Activated T-helper 2 cell treated with anti-CD3 and anti-CD28 coated beads, Interferon-gamma antibody, Interleukin-2, Interleukin-4, amounts not matched to agents 10 μg/mL and 5 μg/mL and 100 μg/mL, durations not matched to agents 14 hours and 24 hours and 36 hours (primary cell): ENCODE data around the gene CLEC18A. TPM values are rescaled to one million over a fixed set of nuclear protein-coding genes. Genes with fewer than 3 reads are reported as not detected.

ENCODE experiments used
- DNase-seq: peaks from one replicate; pipeline ENCODE4 v3.0.0; 2021; ENCODE audit warnings: low spot score
- H3K27ac Mint-ChIP-seq: one replicate; pipeline ENCODE4 v1.8.0; 2021; ENCODE audit warnings: mixed read lengths
- H3K27me3 Mint-ChIP-seq: one replicate; pipeline ENCODE4 v1.8.0; 2021; ENCODE audit warnings: low read depth, mixed read lengths
- H3K36me3 Mint-ChIP-seq: one replicate; pipeline ENCODE4 v1.8.0; 2021; ENCODE audit warnings: low read depth, mixed read lengths
- H3K4me1 Mint-ChIP-seq: one replicate; pipeline ENCODE4 v1.8.0; 2021; ENCODE audit warnings: low read depth, mixed read lengths
- H3K4me3 Mint-ChIP-seq: one replicate; pipeline ENCODE4 v1.8.0; 2021; ENCODE audit warnings: low read depth, mild to moderate bottlenecking, moderate library complexity, mixed read lengths
- H3K9me3 Mint-ChIP-seq: one replicate; pipeline ENCODE4 v1.8.0; 2021; ENCODE audit warnings: mixed read lengths
- intact Hi-C: fragments of 100-400 bp; cut with micrococcal nuclease; formaldehyde crosslinking; loops from one replicate; pipeline ENCODE4 v1.15.1; 2023
- total RNA-seq: library from RNA; stranded (reverse); gene quantifications from 2 replicates; pipeline ENCODE4 v1.2.3, GENCODE V29; 2022

Gene CLEC18A
- total RNA-seq, 1 donor from 2014 or later: 0.43 TPM

GRCh38 chr16:69934044-69934443 lies 17.1 kb upstream of the CLEC18A start:
- no peaks in the 10 kb centered on the region for H3K9me3 Mint-ChIP-seq
- H3K4me1 Mint-ChIP-seq: no peaks in the 10 kb centered on the region
- DNase-seq: no peak
- peaks cover 33% of the 10 kb centered on the region for H3K36me3 Mint-ChIP-seq
- no peaks in the 10 kb centered on the region for H3K27me3 Mint-ChIP-seq
- H3K27ac Mint-ChIP-seq: no peak overlapping the region
- intact Hi-C loops: no loop called here
- no peak overlapping the region for H3K4me3 Mint-ChIP-seq

DNA sequence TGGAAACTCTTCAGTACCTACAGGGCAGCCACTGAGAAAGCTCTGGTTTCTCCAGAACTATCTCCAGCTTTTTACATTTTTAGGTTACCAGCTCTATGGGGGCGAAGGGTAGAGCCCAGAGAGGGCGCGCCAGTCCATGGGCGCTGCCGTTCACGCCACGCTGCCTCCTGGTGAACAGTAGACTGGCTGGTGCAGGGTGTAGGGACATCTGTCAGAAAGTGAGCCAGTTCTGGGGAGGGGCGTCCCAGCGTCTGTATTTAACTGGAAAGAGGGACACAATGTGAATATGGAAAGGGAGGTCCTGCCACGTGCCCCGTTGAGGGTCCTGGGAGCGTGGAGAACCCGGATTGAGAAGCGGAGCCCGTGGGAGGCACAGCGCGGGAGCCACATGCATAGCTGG lies 16.4 kb upstream of the CLEC18A start:
- intact Hi-C loops: no loop called here
- DNase-seq: no peak
- Mint-ChIP-seq H3K9me3 (no peaks in the 10 kb centered on the region), H3K27me3 (no peaks in the 10 kb centered on the region), H3K27ac (no peak overlapping the region), H3K4me1 (no peaks in the 10 kb centered on the region), H3K36me3 (peaks cover 33% of the 10 kb centered on the region), H3K4me3 (no peak overlapping the region)

GRCh38 chr16:69935278-69935711 lies 15.8 kb upstream of the CLEC18A start:
- Mint-ChIP-seq H3K27me3 (no peaks in the 10 kb centered on the region), H3K36me3 (peaks cover 31% of the 10 kb centered on the region), H3K4me1 (no peaks in the 10 kb centered on the region), H3K27ac (no peak overlapping the region), H3K4me3 (no peak overlapping the region), H3K9me3 (no peaks in the 10 kb centered on the region)
- no peak for DNase-seq
- intact Hi-C loops: no loop called here

GRCh38 chr16:69935740-69936139 lies 15.4 kb upstream of the CLEC18A start:
- Mint-ChIP-seq H3K9me3 (no peaks in the 10 kb centered on the region), H3K4me1 (no peaks in the 10 kb centered on the region), H3K27me3 (no peaks in the 10 kb centered on the region), H3K36me3 (peaks cover 30% of the 10 kb centered on the region), H3K27ac (no peak overlapping the region), H3K4me3 (no peak overlapping the region)
- no peak for DNase-seq
- intact Hi-C loops: no loop called here

GRCh38 chr16:69936252-69936651 lies 14.9 kb upstream of the CLEC18A start:
- Mint-ChIP-seq H3K27me3 (no peaks in the 10 kb centered on the region), H3K4me3 (no peak overlapping the region), H3K4me1 (no peaks in the 10 kb centered on the region), H3K36me3 (peaks cover 27% of the 10 kb centered on the region), H3K27ac (no peak overlapping the region), H3K9me3 (no peaks in the 10 kb centered on the region)
- intact Hi-C loops: no loop called here
- DNase-seq: no peak

DNA sequence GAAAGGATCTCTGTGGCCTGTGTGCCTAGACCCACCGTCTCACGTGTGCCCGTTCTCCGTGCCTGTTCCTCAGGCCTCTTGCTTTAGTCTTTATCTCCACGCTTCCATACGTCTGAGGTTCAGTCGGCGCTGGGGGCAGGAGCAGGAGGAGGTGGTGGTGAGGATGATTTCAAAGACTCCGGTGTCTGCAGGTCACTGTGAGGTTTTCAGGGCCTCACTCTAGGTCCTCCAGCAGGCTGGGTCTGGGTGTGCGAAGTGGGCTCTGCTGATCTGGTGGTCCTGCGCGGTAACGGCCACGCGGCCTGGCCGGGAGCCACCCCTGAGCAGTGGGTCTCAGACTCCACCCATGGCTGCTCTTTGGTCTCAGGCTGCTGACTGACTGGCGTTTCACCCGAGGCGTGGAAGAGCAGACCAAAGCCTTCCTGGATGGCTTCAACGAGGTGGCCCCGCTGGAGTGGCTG lies 14.4 kb upstream of the CLEC18A start:
- intact Hi-C loops: no loop called here
- Mint-ChIP-seq H3K9me3 (no peaks in the 10 kb centered on the region), H3K27ac (no peak overlapping the region), H3K36me3 (peaks cover 24% of the 10 kb centered on the region), H3K4me1 (no peaks in the 10 kb centered on the region), H3K4me3 (no peak overlapping the region), H3K27me3 (no peaks in the 10 kb centered on the region)
- DNase-seq: no peak

DNA sequence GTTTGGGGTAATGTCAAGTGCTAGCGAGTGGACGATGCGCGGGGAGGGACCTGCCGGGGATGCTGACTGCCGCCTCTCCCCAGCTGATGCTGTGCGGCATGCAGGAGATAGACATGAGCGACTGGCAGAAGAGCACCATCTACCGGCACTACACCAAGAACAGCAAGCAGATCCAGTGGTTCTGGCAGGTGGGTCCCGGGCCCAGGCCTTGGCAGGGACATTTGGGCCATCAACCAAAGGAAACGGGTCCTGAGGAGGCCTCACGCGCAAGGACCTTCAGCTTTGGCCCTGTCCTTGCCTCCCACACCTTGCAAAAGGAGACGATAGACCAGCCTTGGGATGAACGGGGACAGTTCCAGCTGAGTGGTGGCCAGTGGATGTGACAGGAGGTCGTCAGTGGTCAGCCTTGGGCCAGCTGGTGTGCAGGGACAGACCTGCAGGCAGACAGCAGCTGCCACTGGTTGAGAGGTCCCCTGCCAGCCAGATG lies 13.6 kb upstream of the CLEC18A start:
- peaks cover 24% of the 10 kb centered on the region for H3K36me3 Mint-ChIP-seq
- no peaks in the 10 kb centered on the region for H3K27me3 Mint-ChIP-seq
- H3K4me3 Mint-ChIP-seq: no peak overlapping the region
- H3K4me1 Mint-ChIP-seq: no peaks in the 10 kb centered on the region
- DNase-seq: no peak
- intact Hi-C loops: no loop called here
- H3K27ac Mint-ChIP-seq: no peak overlapping the region
- no peaks in the 10 kb centered on the region for H3K9me3 Mint-ChIP-seq

GRCh38 chr16:69938981-69939820 lies 11.9 kb upstream of the CLEC18A start:
- Mint-ChIP-seq H3K27ac (no peak overlapping the region), H3K27me3 (no peaks in the 10 kb centered on the region), H3K36me3 (peaks cover 21% of the 10 kb centered on the region), H3K4me1 (no peaks in the 10 kb centered on the region), H3K4me3 (no peak overlapping the region), H3K9me3 (no peaks in the 10 kb centered on the region)
- intact Hi-C loops: no loop called here
- DNase-seq: no peak

DNA sequence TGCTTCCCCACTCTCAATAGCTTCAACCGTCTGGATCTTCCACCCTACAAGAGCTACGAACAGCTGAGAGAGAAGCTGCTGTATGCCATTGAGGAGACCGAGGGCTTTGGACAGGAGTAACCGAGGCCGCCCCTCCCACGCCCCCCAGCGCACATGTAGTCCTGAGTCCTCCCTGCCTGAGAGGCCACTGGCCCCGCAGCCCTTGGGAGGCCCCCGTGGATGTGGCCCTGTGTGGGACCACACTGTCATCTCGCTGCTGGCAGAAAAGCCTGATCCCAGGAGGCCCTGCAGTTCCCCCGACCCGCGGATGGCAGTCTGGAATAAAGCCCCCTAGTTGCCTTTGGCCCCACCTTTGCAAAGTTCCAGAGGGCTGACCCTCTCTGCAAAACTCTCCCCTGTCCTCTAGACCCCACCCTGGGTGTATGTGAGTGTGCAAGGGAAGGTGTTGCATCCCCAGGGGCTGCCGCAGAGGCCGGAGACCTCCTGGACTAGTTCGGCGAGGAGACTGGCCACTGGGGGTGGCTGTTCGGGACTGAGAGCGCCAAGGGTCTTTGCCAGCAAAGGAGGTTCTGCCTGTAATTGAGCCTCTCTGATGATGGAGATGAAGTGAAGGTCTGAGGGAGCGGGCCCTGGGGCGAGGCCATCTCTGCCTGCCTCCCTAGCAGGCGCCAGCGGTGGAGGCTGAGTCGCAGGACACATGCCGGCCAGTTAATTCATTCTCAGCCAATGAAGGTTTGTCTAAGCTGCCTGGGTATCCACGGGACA lies 11.1 kb upstream of the CLEC18A start:
- intact Hi-C loops: no loop called here
- DNase-seq: no peak
- no peaks in the 10 kb centered on the region for H3K27me3 Mint-ChIP-seq

DNA sequence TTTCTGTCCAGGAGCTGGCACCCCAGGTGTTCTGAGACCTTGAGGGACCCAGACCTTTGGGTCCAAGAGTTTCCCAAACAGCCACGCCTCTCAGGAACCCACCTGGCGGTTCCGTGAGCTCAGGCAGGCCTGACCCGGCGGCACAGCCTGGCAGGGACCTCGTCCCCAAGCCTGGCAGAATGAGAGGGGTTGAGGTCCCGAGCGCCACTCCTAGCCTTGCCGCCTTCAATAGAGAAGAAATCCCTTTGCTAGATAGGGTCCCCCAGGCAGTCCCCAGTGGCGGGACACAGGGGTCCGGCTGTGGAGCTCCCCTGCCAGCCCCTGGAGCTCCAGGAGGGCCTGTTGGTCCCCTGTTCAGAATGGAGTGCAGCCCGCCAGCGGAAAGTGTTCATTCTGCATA lies 10.5 kb upstream of the CLEC18A start:
- H3K9me3 Mint-ChIP-seq: no peaks in the 10 kb centered on the region
- no peak overlapping the region for H3K4me3 Mint-ChIP-seq
- H3K36me3 Mint-ChIP-seq: peaks cover 21% of the 10 kb centered on the region
- H3K27me3 Mint-ChIP-seq: no peaks in the 10 kb centered on the region
- no peak for DNase-seq
- no peaks in the 10 kb centered on the region for H3K4me1 Mint-ChIP-seq
- H3K27ac Mint-ChIP-seq: no peak overlapping the region
- intact Hi-C loops: no loop called here

More for the DNA sequence above, 11.1 kb upstream of the CLEC18A start:
- Mint-ChIP-seq H3K4me3 (no peak overlapping the region), H3K4me1 (no peaks in the 10 kb centered on the region), H3K36me3 (peaks cover 21% of the 10 kb centered on the region), H3K27ac (no peak overlapping the region), H3K9me3 (no peaks in the 10 kb centered on the region)

- no peak for DNase-seq
- intact Hi-C loops: no loop called here
- Mint-ChIP-seq H3K4me3 (no peak overlapping the region), H3K36me3 (peaks cover 15% of the 10 kb centered on the region), H3K4me1 (no peaks in the 10 kb centered on the region), H3K9me3 (no peaks in the 10 kb centered on the region), H3K27ac (no peak overlapping the region), H3K27me3 (no peaks in the 10 kb centered on the region)
Measured at GRCh38 chr16:69941251-69942098, 9.7 kb upstream of the CLEC18A start.

- H3K4me1 Mint-ChIP-seq: no peaks in the 10 kb centered on the region
- peaks cover 9% of the 10 kb centered on the region for H3K36me3 Mint-ChIP-seq
- H3K27me3 Mint-ChIP-seq: no peaks in the 10 kb centered on the region
- no peak overlapping the region for H3K4me3 Mint-ChIP-seq
- no peaks in the 10 kb centered on the region for H3K9me3 Mint-ChIP-seq
- H3K27ac Mint-ChIP-seq: no peak overlapping the region
- no peak for DNase-seq
- intact Hi-C loops: no loop called here
Measured at GRCh38 chr16:69942099-69942491, 9.0 kb upstream of the CLEC18A start.
